ENCODE data around the gene MUC16. TPM values are rescaled to one million over a fixed set of nuclear protein-coding genes. Genes with fewer than 3 reads are reported as not detected.

MUC16 gene
- total RNA-seq, 1 donor from 2014 or later, result not detected

- intact Hi-C loops (cut with micrococcal nuclease), result no loop called here
Observed at GRCh38 chr19:9009431-9009830, 778 bp downstream of the MUC16 start.

DNA sequence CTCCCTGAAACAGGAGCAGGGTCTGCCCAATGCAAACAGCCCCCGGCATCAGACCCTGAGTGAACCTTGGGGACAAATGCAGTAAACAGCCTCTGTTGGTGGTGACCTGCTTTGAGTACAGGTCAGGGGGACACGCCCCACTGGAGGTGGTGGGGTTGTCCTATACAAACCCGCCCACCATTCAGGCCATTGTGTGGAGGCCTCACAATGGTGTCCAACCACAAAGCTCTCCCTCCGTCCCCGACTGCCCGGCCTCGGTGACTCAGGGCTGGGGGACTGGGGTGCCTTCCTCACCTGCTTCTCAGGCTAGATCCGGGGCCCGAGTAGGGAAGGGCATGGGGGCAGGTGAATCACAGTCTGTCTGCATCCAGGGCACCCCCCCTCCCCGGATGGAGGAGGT is 1.5 kb downstream of the MUC16 start:
- intact Hi-C loops (cut with micrococcal nuclease), result no loop called here

GRCh38 chr19:9000933-9001332 is 9.3 kb downstream of the MUC16 start:
- intact Hi-C loops (cut with micrococcal nuclease), result no loop called here

DNA sequence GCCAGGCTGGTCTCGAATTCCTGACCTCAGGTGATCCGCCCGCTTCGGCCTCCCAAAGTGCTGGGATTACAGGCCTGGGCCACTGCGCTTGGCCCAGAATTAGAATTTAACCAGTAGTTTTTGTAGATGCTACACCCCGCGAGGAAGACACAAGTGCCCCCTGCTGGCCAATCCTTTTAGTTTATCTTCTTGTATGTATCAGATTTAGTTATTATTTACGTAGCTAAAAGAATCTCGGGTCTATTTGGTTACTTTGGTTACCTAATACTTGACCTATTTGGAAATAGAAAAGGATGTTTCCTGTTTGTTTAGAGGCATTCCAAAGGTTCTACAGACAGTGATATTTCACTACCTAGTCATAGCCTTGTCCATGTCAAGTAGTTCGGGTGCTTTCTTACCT is 22.0 kb downstream of the MUC16 start:
- intact Hi-C loops (cut with micrococcal nuclease), result no loop called here

DNA sequence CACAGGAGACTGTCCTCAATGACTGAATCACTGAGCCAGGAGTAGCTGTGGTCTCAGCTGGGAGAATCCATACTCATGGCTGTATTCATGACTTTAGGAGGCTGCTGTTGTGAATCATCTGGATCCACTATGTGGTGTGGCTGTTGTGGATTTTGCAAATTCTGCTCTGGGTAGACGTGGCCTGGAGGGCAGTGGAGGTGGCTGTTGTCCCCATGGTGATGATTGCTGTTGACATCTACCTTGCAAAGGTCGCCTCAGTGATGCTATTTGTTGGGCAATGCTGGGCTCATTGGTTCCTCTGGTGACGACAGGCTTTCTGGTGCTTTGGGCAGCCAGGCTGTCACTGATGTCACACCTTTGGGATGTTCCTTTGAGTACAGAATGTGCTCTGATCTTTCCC is 23.9 kb downstream of the MUC16 start:
- intact Hi-C loops (cut with micrococcal nuclease), result no loop called here

GRCh38 chr19:8973501-8974091 is 36.6 kb downstream of the MUC16 start:
- intact Hi-C loops (cut with micrococcal nuclease), result no loop called here

DNA sequence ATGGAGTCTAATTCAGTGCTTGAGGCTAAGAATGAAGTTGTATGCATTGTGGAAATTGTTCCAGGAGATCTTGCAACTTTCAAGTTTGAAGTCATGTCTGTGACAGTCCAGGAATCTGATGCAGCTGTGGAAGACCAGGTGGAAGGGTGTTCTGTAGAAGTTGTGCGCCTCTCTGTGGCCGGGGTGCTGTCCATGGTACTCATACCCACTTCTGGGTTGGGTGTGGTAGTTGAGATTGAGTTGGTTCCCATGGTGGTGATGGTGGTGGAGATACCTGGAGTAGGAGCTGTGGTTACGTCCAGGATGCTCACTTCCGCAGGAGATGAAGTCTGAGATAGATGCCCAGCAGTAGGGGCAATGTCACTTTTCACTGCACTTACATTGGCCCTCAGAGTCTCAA is 44.3 kb downstream of the MUC16 start:
- intact Hi-C loops (cut with micrococcal nuclease), result no loop called here

Other genes starting within 250 kb of the MUC16 start
- 17.5 and 19.3 TPM in 2 replicates for gene ZNF558, start 178.1 kb downstream of the MUC16 start, total RNA-seq
- gene MBD3L1, start 178.0 kb downstream of the MUC16 start, total RNA-seq, result not detected in 2 replicates
- not detected in 2 replicates for gene OR1M1, start 76.7 kb upstream of the MUC16 start, total RNA-seq
- not detected in 2 replicates for gene OR7G2, start 97.1 kb upstream of the MUC16 start, total RNA-seq
- gene OR7G1, start 105.4 kb upstream of the MUC16 start, total RNA-seq, result not detected in 2 replicates
- not detected in 2 replicates for gene OR7G3, start 116.5 kb upstream of the MUC16 start, total RNA-seq
- gene ZNF317, start 130.0 kb upstream of the MUC16 start, total RNA-seq, result 40.6 and 42.0 TPM in 2 replicates
- gene OR7D2, start 168.6 kb upstream of the MUC16 start, total RNA-seq, result 0.39 and 0.95 TPM in 2 replicates
- gene OR7D4, start 209.2 kb upstream of the MUC16 start, total RNA-seq, result not detected in 2 replicates
- gene OR7E24, start 240.5 kb upstream of the MUC16 start, total RNA-seq, result not detected in 2 replicates